HCT116 (cell line): ENCODE results near the gene CCSAP. TPM values are rescaled to one million over a fixed set of nuclear protein-coding genes. Genes with fewer than 3 reads are reported as not detected.

Source experiments
- ATAC-seq: fragments of 200-7000 bp; cut with Tn5 transposase; 2 replicates; pipeline ENCODE4 v1.9.1; 2020; ENCODE audit warnings: mild to moderate bottlenecking, moderate library complexity
- BruUV-seq: library from RNA; stranded (reverse); fragments of 400-500 nt; replicated peaks from 2 replicates; lab custom pipeline; 2021; lab: Mats Ljungman, UMichigan
- CTCF ChIA-PET: fragments of 300-600 bp; sonication (Branson Sonifier 250); formaldehyde crosslinking; loops from one replicate; lab custom pipeline; 2021; ENCODE audit warnings: antibody characterized with exemption; lab: Charles Lee
- POLR2A ChIA-PET: fragments of 300-600, 350-600 bp; sonication (Branson Sonifier 250); formaldehyde crosslinking; loops from one replicate; lab custom pipeline; 2021; ENCODE audit warnings: antibody characterized with exemption; lab: Charles Lee
- RAD21 ChIA-PET, 2 experiments: fragments of 300-600 bp; sonication (Branson Sonifier 250); formaldehyde crosslinking; loops; one replicate each; lab custom pipeline; 2023; ENCODE audit warnings: low total read pairs in 2 of 2; ENCODE audit not compliant: uncharacterized antibody in 2 of 2, unreplicated experiment in 2 of 2, low non-redundant PET in 1 of 2; lab: Charles Lee
- DNase-seq: peaks from one replicate; pipeline ENCODE4 v3.0.0-alpha.2; 2010; ENCODE audit warnings: low read depth, low spot score
- H2AFZ ChIP-seq: fragments of 200-600 bp; shearing (Covaris generic), sonication (generic); 2 replicates; pipeline ENCODE4 v1.6.1; 2017; ENCODE audit warnings: low read depth, mixed run types, mixed read lengths, antibody characterized with exemption, low read length; ENCODE audit not compliant: poor library complexity, severe bottlenecking
- H3K27ac ChIP-seq: 2 replicates; pipeline ENCODE4 v1.5.1; 2012; ENCODE audit warnings: low read depth, low read length
- H3K27me3 ChIP-seq: fragments of 200-600 bp; sonication (generic); 2 replicates; pipeline ENCODE4 v1.6.1; 2016; ENCODE audit warnings: mixed run types, low read length, mixed read lengths; ENCODE audit not compliant: insufficient read depth
- H3K36me3 ChIP-seq, 2 experiments: fragments of 200-500 bp in 1 of 2; fragments of 200-600 bp in 1 of 2; sonication (Bioruptor generic) in 1 of 2; sonication (generic) in 1 of 2; 2 replicates each; pipeline versions ENCODE4 v1.5.1 to v1.6.1; 2014 to 2016; ENCODE audit warnings: low read length in 2 of 2, inconsistent platforms in 1 of 2, mixed read lengths in 1 of 2, mixed run types in 1 of 2; ENCODE audit not compliant: insufficient read depth in 2 of 2, control insufficient read depth in 1 of 2
- H3K4me1 ChIP-seq, 2 experiments: fragments of 200-600 bp in 1 of 2; sonication (generic) in 1 of 2; 2 replicates each; pipeline versions ENCODE4 v1.5.1 to v1.6.1; 2012 to 2017; ENCODE audit warnings: low read length in 2 of 2, inconsistent platforms in 1 of 2, mild to moderate bottlenecking in 1 of 2, mixed read lengths in 1 of 2, mixed run types in 1 of 2, moderate library complexity in 1 of 2; ENCODE audit not compliant: insufficient read depth in 2 of 2, control insufficient read depth in 1 of 2
- H3K4me2 ChIP-seq: fragments of 200-600 bp; sonication (generic); 2 replicates; pipeline ENCODE4 v1.6.1; 2017; ENCODE audit warnings: mixed run types, low read length, mixed read lengths
- H3K4me3 ChIP-seq, 2 experiments: fragments of 200-600 bp in 1 of 2; sonication (generic) in 1 of 2; replicated peaks in 1 of 2; 2 replicates each; pipeline ENCODE4 v1.5.1; 2011 to 2016; ENCODE audit warnings: low read length in 2 of 2, control low read depth in 1 of 2, low read depth in 1 of 2, mild to moderate bottlenecking in 1 of 2, mixed read lengths in 1 of 2, mixed run types in 1 of 2
- H3K79me2 ChIP-seq: fragments of 200-600 bp; sonication (generic); 2 replicates; pipeline ENCODE4 v1.6.1; 2017; ENCODE audit warnings: mild to moderate bottlenecking, mixed run types, low read length, moderate library complexity, mixed read lengths; ENCODE audit not compliant: insufficient read depth
- H3K9ac ChIP-seq: fragments of 200-600 bp; sonication (generic); 2 replicates; pipeline ENCODE4 v1.6.1; 2016; ENCODE audit warnings: low read length, mixed read lengths
- H3K9me2 ChIP-seq: fragments of 200-600 bp; sonication (generic), shearing (Covaris generic); 2 replicates; pipeline ENCODE4 v1.6.1; 2017; ENCODE audit warnings: mixed run types, mild to moderate bottlenecking, moderate library complexity; ENCODE audit not compliant: insufficient read depth
- H3K9me3 ChIP-seq, 2 experiments: fragments of 200-500 bp in 1 of 2; fragments of 200-600 bp in 1 of 2; sonication (Bioruptor generic) in 1 of 2; sonication (generic) in 1 of 2; 2 replicates each; pipeline ENCODE4 v1.6.1; 2014 to 2017; ENCODE audit warnings: low read length in 2 of 2, mixed read lengths in 2 of 2, inconsistent platforms in 1 of 2, low read depth in 1 of 2, mild to moderate bottlenecking in 1 of 2, mixed run types in 1 of 2, moderate library complexity in 1 of 2; ENCODE audit not compliant: control insufficient read depth in 1 of 2, insufficient read depth in 1 of 2
- H4K20me1 ChIP-seq: fragments of 200-600 bp; sonication (generic), shearing (Covaris generic); 2 replicates; pipeline ENCODE4 v1.6.1; 2017; ENCODE audit warnings: mixed run types, mild to moderate bottlenecking, moderate library complexity; ENCODE audit not compliant: insufficient read depth
- ATF3 ChIP-seq: IDR thresholded peaks from 2 replicates; pipeline ENCODE4 v1.6.1; 2012
- CBX3 ChIP-seq: IDR thresholded peaks from 2 replicates; pipeline ENCODE4 v1.6.1; 2012; ENCODE audit warnings: low read depth
- CEBPB ChIP-seq: IDR thresholded peaks from 2 replicates; pipeline ENCODE4 v1.6.1; 2012; ENCODE audit warnings: low read depth
- EGR1 ChIP-seq: IDR thresholded peaks from 2 replicates; pipeline ENCODE4 v1.6.1; 2012; ENCODE audit warnings: low read depth
- ELF1 ChIP-seq: IDR thresholded peaks from 2 replicates; pipeline ENCODE4 v1.6.1; 2012; ENCODE audit warnings: low read depth, borderline replicate concordance
- EZH2 ChIP-seq: fragments of 200-600 bp; sonication (generic); IDR thresholded peaks from 2 replicates; pipeline ENCODE4 v1.6.1; 2017; ENCODE audit warnings: antibody characterized with exemption, mixed run types
- EZH2phosphoT487 ChIP-seq: fragments of 200-600 bp; IDR thresholded peaks from 2 replicates; pipeline ENCODE4 v1.6.1; 2018; ENCODE audit warnings: antibody characterized with exemption, borderline replicate concordance
- FOSL1 ChIP-seq: IDR thresholded peaks from 2 replicates; pipeline ENCODE4 v1.6.1; 2012; ENCODE audit warnings: low read depth
- JUND ChIP-seq: IDR thresholded peaks from 2 replicates; pipeline ENCODE4 v1.6.1; 2012
- POLR2A ChIP-seq: IDR thresholded peaks from 2 replicates; pipeline ENCODE4 v1.7.0; 2011; ENCODE audit warnings: borderline replicate concordance; ENCODE audit not compliant: insufficient read depth, insufficient read length; ENCODE audit errors: extremely low read depth
- POLR2AphosphoS5 ChIP-seq: IDR thresholded peaks from 2 replicates; pipeline ENCODE4 v1.6.1; 2011; ENCODE audit warnings: mild to moderate bottlenecking, low read depth, low read length, moderate library complexity
- SRF ChIP-seq: IDR thresholded peaks from 2 replicates; pipeline ENCODE4 v1.6.1; 2012; ENCODE audit warnings: low read depth
- TCF7L2 ChIP-seq: IDR thresholded peaks from 2 replicates; pipeline ENCODE4 v1.7.0; 2011; ENCODE audit warnings: borderline replicate concordance, inconsistent platforms; ENCODE audit not compliant: insufficient read depth, insufficient read length; ENCODE audit errors: extremely low read depth
- YY1 ChIP-seq: IDR thresholded peaks from 2 replicates; pipeline ENCODE4 v1.6.1; 2011; ENCODE audit warnings: low read length, low read depth, moderate library complexity, mild to moderate bottlenecking; ENCODE audit not compliant: insufficient replicate concordance; ENCODE audit errors: extremely low read depth
- ZBTB33 ChIP-seq: IDR thresholded peaks from 2 replicates; pipeline ENCODE4 v1.6.1; 2011; ENCODE audit warnings: mild to moderate bottlenecking, low read length, moderate library complexity; ENCODE audit not compliant: insufficient replicate concordance; ENCODE audit errors: extremely low read depth
- ZFX ChIP-seq: fragments of 450-650 bp; IDR thresholded peaks from 2 replicates; pipeline ENCODE4 v1.6.1; 2017
- ZNF274 ChIP-seq: fragments of 200-500 bp; sonication (Bioruptor generic); IDR thresholded peaks from 2 replicates; pipeline ENCODE4 v1.6.1; 2014; ENCODE audit warnings: mild to moderate bottlenecking, low read depth, low read length, inconsistent platforms
- intact Hi-C: fragments of 100-400 bp; cut with micrococcal nuclease; formaldehyde crosslinking; loops from 2 replicates; pipeline ENCODE4 v1.10.0; 2022
- total RNA-seq: library from RNA; stranded (reverse); gene quantifications from one replicate; pipeline ENCODE4 v1.2.1, GENCODE V29; 2021; ENCODE audit not compliant: unreplicated experiment
- TF ChIP-seq, protein P1 (sequence below), 3 experiments: fragments of 200-600 bp in 1 of 3; sonication (generic) in 1 of 3; IDR thresholded peaks in 2 of 3; conservative IDR thresholded peaks in 1 of 3; 2 replicates each; pipeline ENCODE4 v1.5.1; 2012 to 2017; ENCODE audit warnings: low read depth in 2 of 3, low read length in 2 of 3, antibody characterized with exemption in 1 of 3, borderline replicate concordance in 1 of 3, control low read depth in 1 of 3, mild to moderate bottlenecking in 1 of 3, mixed read lengths in 1 of 3, mixed run types in 1 of 3, moderate library complexity in 1 of 3; ENCODE audit not compliant: insufficient read depth in 1 of 3

Gene CCSAP
- total RNA-seq, 1 experiment from 2014 or later, result 10.9 TPM

DNA sequence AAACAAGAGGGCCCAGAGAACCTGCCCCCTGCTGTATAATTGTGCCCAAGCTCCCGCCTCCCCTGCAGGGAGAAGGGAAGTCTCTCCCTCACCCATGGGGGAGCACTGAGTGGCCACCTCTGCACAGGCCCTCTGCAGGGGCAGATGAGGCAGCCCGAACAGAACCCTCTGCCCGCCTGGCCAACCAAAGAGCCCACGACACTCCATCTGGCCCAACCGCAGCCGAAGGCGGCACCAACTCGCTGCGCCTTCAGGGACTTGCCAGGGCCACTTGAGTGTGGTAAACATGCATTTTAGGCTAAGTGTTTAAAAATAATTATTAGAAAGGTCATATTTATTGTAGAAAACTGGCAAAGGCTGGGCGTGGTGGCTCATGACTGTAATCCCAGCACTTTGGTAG is 34.6 kb upstream of the CCSAP start:
- TF ChIP-seq ELF1 (no peak), ZNF274 (no peak), ZBTB33 (no peak), EZH2phosphoT487 (no peak), FOSL1 (no peak), POLR2AphosphoS5 (no peak), EZH2 (no peak), ZFX (no peak), YY1 (no peak), CBX3 (no peak), TCF7L2 (no peak), CEBPB (no peak), ATF3 (no peak), POLR2A (no peak), EGR1 (no peak), JUND (no peak), SRF (no peak)
- TF ChIP-seq, protein P1, sequence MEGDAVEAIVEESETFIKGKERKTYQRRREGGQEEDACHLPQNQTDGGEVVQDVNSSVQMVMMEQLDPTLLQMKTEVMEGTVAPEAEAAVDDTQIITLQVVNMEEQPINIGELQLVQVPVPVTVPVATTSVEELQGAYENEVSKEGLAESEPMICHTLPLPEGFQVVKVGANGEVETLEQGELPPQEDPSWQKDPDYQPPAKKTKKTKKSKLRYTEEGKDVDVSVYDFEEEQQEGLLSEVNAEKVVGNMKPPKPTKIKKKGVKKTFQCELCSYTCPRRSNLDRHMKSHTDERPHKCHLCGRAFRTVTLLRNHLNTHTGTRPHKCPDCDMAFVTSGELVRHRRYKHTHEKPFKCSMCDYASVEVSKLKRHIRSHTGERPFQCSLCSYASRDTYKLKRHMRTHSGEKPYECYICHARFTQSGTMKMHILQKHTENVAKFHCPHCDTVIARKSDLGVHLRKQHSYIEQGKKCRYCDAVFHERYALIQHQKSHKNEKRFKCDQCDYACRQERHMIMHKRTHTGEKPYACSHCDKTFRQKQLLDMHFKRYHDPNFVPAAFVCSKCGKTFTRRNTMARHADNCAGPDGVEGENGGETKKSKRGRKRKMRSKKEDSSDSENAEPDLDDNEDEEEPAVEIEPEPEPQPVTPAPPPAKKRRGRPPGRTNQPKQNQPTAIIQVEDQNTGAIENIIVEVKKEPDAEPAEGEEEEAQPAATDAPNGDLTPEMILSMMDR (IDR thresholded peaks at IDR 0.05 in 2 of 3, conservative IDR thresholded peaks at IDR 0.05 in 1 of 3; ENCODE audit: borderline replicate concordance in 1 of 3, insufficient read depth in 1 of 3, low read depth in 2 of 3, low read length in 2 of 3), result no peak
- H2AFZ ChIP-seq, result no peak overlapping the region
- H4K20me1 ChIP-seq, result no peaks in the 10 kb centered on the region
- ATAC-seq, result no peak
- H3K9ac ChIP-seq, result no peak overlapping the region
- intact Hi-C loops, result no loop called here
- RAD21 ChIA-PET, result no interaction called here
- H3K9me2 ChIP-seq, result no peaks in the 10 kb centered on the region
- H3K4me3 ChIP-seq, result no peak overlapping the region
- DNase-seq, result no peak
- no peaks in the 10 kb centered on the region for H3K9me3 ChIP-seq
- H3K79me2 ChIP-seq, result no peaks in the 10 kb centered on the region
- no peaks in the 10 kb centered on the region for H3K36me3 ChIP-seq
- no peak overlapping the region for H3K4me2 ChIP-seq
- H3K27ac ChIP-seq, result no peak overlapping the region
- BruUV-seq, result no TSS peak
- CTCF ChIA-PET, result no interaction called here
- no peaks in the 10 kb centered on the region for H3K27me3 ChIP-seq
- POLR2A ChIA-PET, result no interaction called here
- H3K4me1 ChIP-seq, result no peaks in the 10 kb centered on the region
